ENCODE data around the gene SINHCAF. TPM values are rescaled to one million over a fixed set of nuclear protein-coding genes. Genes with fewer than 3 reads are reported as not detected.

Gene SINHCAF
- total and polyA plus RNA-seq, 4 donors, result 2.3 to 10.3 (median 4.9) TPM

- peaks cover 0 to 2% (median 0%) of the 10 kb centered on the region in 4 donors for H3K36me3 ChIP-seq (ENCODE audit: control insufficient read depth in 4 of 4, insufficient read depth in 3 of 4, low read depth in 1 of 4, low read length in 3 of 4)
- H3K9ac ChIP-seq (ENCODE audit: low read depth in 1 of 2, low read length in 2 of 2), result no peak overlapping the region
- TF ChIP-seq SP1 (IDR thresholded peaks at IDR 0.05) (no peak), MAX (IDR thresholded peaks at IDR 0.05) (no peak), RXRA (IDR thresholded peaks at IDR 0.05) (no peak), FOXA2 (IDR thresholded peaks at IDR 0.05) (no peak), RAD21 (IDR thresholded peaks at IDR 0.05) (no peak), NR2F2 (IDR thresholded peaks at IDR 0.05) (no peak), HNF4A (conservative IDR thresholded peaks at IDR 0.05) (no peak), CTCF (IDR thresholded peaks at IDR 0.05; ENCODE audit: low read depth, low read length, missing input control) (no peak), ZBTB33 (IDR thresholded peaks at IDR 0.05) (no peak), ATF3 (IDR thresholded peaks at IDR 0.05) (no peak)
- H3K9me3 ChIP-seq (ENCODE audit: control insufficient read depth in 4 of 4, low read length in 3 of 4), result no peaks in the 10 kb centered on the region
- WGBS, result 94% methylated on average over 3 of the region's 3 CpGs
- DNase-seq (ENCODE audit: low spot score), result no peak
- H3K4me3 ChIP-seq (ENCODE audit: low read depth in 1 of 3, low read length in 3 of 3), result no peak overlapping the region
- no peaks in the 10 kb centered on the region for H3K27me3 ChIP-seq (ENCODE audit: control insufficient read depth in 4 of 4, insufficient read depth in 4 of 4, low read length in 3 of 4)
- no peak overlapping the region for H3K27ac ChIP-seq (ENCODE audit: low read depth in 1 of 2, low read length in 2 of 2)
- peaks cover 2 to 13% (median 5%) of the 10 kb centered on the region in 4 donors for H3K4me1 ChIP-seq (ENCODE audit: control insufficient read depth in 4 of 4, insufficient read depth in 4 of 4, low read length in 3 of 4)
Observed at GRCh38 chr12:31315044-31315715, 10.8 kb downstream of the SINHCAF start.

- H3K9me3 ChIP-seq (ENCODE audit: control insufficient read depth in 4 of 4, low read length in 3 of 4), result no peaks in the 10 kb centered on the region
- no peak overlapping the region for H3K9ac ChIP-seq (ENCODE audit: low read depth in 1 of 2, low read length in 2 of 2)
- H3K4me3 ChIP-seq (ENCODE audit: low read depth in 1 of 3, low read length in 3 of 3), result no peak overlapping the region
- TF ChIP-seq JUND (IDR thresholded peaks at IDR 0.05) (no peak), ATF3 (IDR thresholded peaks at IDR 0.05) (no peak), REST (IDR thresholded peaks at IDR 0.05) (no peak), CTCF (IDR thresholded peaks at IDR 0.05; ENCODE audit: low read depth, low read length, missing input control) (no peak), ZBTB33 (IDR thresholded peaks at IDR 0.05) (no peak), SP1 (IDR thresholded peaks at IDR 0.05) (no peak), HNF4G (IDR thresholded peaks at IDR 0.05) (no peak), GABPA (IDR thresholded peaks at IDR 0.05 in 1 of 2, conservative IDR thresholded peaks at IDR 0.05 in 1 of 2) (no peak), NR2F2 (IDR thresholded peaks at IDR 0.05) (no peak), TAF1 (conservative IDR thresholded peaks at IDR 0.05) (no peak), FOXA2 (IDR thresholded peaks at IDR 0.05) (no peak)
- no peak overlapping the region for H3K27ac ChIP-seq (ENCODE audit: low read depth in 1 of 2, low read length in 2 of 2)
- 99% methylated on average over 1 of the region's 1 CpG for WGBS
- H3K36me3 ChIP-seq (ENCODE audit: control insufficient read depth in 4 of 4, insufficient read depth in 3 of 4, low read depth in 1 of 4, low read length in 3 of 4), result peaks cover 0 to 2% (median 0%) of the 10 kb centered on the region in 4 donors
- no peak for DNase-seq (ENCODE audit: low spot score)
- H3K27me3 ChIP-seq (ENCODE audit: control insufficient read depth in 4 of 4, insufficient read depth in 4 of 4, low read length in 3 of 4), result no peaks in the 10 kb centered on the region
- peaks cover 0 to 5% (median 1%) of the 10 kb centered on the region in 4 donors for H3K4me1 ChIP-seq (ENCODE audit: control insufficient read depth in 4 of 4, insufficient read depth in 4 of 4, low read length in 3 of 4)
Observed at GRCh38 chr12:31312431-31312830, 13.5 kb downstream of the SINHCAF start.

All from liver (tissue), 9 donors.